Endothelial cell (in vitro differentiated cells): Measurements from ENCODE around the gene HAPLN2. TPM values are rescaled to one million over a fixed set of nuclear protein-coding genes. Genes with fewer than 3 reads are reported as not detected.

Experiments
- DNase-seq: peaks from one replicate; pipeline ENCODE4 v3.0.0; 2021; ENCODE audit warnings: low spot score
- H3K27ac Mint-ChIP-seq: one replicate; pipeline ENCODE4 v1.8.0; 2021; ENCODE audit warnings: mixed read lengths, inconsistent platforms; ENCODE audit not compliant: unreplicated experiment
- H3K27me3 Mint-ChIP-seq: one replicate; pipeline ENCODE4 v1.8.0; 2021; ENCODE audit warnings: mild to moderate bottlenecking, moderate library complexity, mixed read lengths, inconsistent platforms; ENCODE audit not compliant: unreplicated experiment
- H3K36me3 Mint-ChIP-seq: one replicate; pipeline ENCODE4 v1.8.0; 2021; ENCODE audit warnings: mild to moderate bottlenecking, low read depth, mixed read lengths, inconsistent platforms; ENCODE audit not compliant: unreplicated experiment
- H3K4me1 Mint-ChIP-seq: one replicate; pipeline ENCODE4 v1.8.0; 2021; ENCODE audit warnings: mild to moderate bottlenecking, mixed read lengths, inconsistent platforms; ENCODE audit not compliant: unreplicated experiment
- H3K4me3 Mint-ChIP-seq: one replicate; pipeline ENCODE4 v1.8.0; 2021; ENCODE audit warnings: mild to moderate bottlenecking, mixed read lengths, inconsistent platforms; ENCODE audit not compliant: unreplicated experiment
- H3K9me3 Mint-ChIP-seq: one replicate; pipeline ENCODE4 v1.8.0; 2021; ENCODE audit warnings: mixed read lengths, inconsistent platforms; ENCODE audit not compliant: unreplicated experiment
- total RNA-seq: library from RNA; stranded (reverse); fragmentation: NEBNext Ultra II Directional; extraction: Animal tissue kit (Norgen Biotek cat#: 25700); gene quantifications from one replicate; pipeline ENCODE4 v1.2.1, GENCODE V29; 2021; ENCODE audit not compliant: unreplicated experiment
- TF ChIP-seq, protein P1 (sequence below): fragments of 200-600 bp; sonication (generic); IDR thresholded peaks from one replicate; pipeline ENCODE4 v1.5.0; 2021; ENCODE audit warnings: antibody characterized with exemption; ENCODE audit not compliant: unreplicated experiment

HAPLN2 gene
- total RNA-seq, 1 donor from 2014 or later = 1.3 TPM

DNA sequence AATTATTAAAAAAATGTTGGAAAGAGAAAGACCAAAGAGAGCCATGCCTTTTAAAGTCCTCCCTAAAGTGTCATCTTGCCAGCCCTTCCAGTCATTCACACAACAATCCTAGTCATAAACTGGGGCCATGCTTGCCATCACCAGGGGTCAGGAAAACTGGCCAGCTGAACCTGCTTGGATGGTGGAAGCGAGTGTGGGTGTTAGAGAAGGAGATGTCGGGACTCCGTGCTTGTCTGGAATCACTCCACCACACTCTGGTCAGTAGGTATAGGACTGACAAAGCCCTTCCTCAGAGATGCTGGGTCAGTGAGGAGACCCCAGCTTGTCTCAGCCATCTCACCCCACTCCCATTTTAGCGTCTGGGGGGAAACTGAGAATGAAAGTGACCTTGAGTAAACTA lies 3.3 kb upstream of the HAPLN2 start:
- TF ChIP-seq, protein P1, sequence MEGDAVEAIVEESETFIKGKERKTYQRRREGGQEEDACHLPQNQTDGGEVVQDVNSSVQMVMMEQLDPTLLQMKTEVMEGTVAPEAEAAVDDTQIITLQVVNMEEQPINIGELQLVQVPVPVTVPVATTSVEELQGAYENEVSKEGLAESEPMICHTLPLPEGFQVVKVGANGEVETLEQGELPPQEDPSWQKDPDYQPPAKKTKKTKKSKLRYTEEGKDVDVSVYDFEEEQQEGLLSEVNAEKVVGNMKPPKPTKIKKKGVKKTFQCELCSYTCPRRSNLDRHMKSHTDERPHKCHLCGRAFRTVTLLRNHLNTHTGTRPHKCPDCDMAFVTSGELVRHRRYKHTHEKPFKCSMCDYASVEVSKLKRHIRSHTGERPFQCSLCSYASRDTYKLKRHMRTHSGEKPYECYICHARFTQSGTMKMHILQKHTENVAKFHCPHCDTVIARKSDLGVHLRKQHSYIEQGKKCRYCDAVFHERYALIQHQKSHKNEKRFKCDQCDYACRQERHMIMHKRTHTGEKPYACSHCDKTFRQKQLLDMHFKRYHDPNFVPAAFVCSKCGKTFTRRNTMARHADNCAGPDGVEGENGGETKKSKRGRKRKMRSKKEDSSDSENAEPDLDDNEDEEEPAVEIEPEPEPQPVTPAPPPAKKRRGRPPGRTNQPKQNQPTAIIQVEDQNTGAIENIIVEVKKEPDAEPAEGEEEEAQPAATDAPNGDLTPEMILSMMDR = no peak
- H3K27ac Mint-ChIP-seq = no peak overlapping the region
- H3K27me3 Mint-ChIP-seq = peaks cover 3% of the 10 kb centered on the region
- H3K4me3 Mint-ChIP-seq = no peak overlapping the region
- H3K9me3 Mint-ChIP-seq = no peaks in the 10 kb centered on the region
- no peak for DNase-seq
- no peaks in the 10 kb centered on the region for H3K36me3 Mint-ChIP-seq
- peaks cover 28% of the 10 kb centered on the region for H3K4me1 Mint-ChIP-seq

DNA sequence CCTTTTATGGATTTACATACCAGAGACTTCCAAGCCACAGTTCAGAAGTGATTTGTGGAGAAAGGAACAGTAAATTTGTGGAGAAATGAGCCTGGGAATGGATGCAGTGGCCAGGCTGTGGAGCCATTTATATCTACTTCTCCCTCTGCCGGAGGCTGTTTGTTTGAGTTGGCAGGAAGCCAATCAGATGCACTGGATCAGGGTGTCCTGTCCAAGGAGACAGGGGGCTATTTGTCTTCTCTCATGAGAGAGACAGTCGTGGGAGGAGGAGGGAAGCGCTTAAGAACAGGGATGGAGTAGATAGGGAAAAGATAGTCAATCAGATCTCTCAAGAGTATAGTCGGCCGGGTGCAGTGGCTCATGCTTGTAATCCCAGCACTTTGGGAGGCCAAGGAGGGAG lies 2.8 kb upstream of the HAPLN2 start:
- DNase-seq = peak; percentile 36
- TF ChIP-seq, protein P1 = no peak
- Mint-ChIP-seq H3K36me3 (no peaks in the 10 kb centered on the region), H3K9me3 (no peaks in the 10 kb centered on the region), H3K4me3 (no peak overlapping the region), H3K27ac (no peak overlapping the region), H3K27me3 (peaks cover 3% of the 10 kb centered on the region), H3K4me1 (peaks cover 28% of the 10 kb centered on the region)

DNA sequence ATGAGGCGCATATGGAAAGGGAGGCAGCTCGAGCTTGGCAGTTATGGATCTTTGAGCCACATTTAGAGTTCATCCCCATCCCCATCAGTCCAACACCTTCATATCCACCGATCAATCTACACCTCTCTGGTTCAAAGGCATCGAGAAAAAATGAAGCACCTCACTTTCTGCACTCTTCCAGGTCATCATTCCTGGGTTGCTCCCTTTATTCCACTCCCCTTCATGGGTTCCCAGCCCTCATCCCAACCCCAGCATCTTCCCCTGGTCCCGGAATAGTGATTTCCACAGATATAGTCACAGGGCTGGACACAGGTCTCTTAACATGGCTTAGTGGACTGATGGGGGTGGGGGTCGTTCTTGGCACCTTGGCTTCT lies 354 bp downstream of the HAPLN2 start:
- H3K9me3 Mint-ChIP-seq = no peaks in the 10 kb centered on the region
- peaks cover 26% of the 10 kb centered on the region for H3K4me1 Mint-ChIP-seq
- peaks cover 5% of the 10 kb centered on the region for H3K36me3 Mint-ChIP-seq
- H3K4me3 Mint-ChIP-seq = no peak overlapping the region
- TF ChIP-seq, protein P1 = no peak
- no peak overlapping the region for H3K27ac Mint-ChIP-seq
- DNase-seq = no peak
- peaks cover 9% of the 10 kb centered on the region for H3K27me3 Mint-ChIP-seq

DNA sequence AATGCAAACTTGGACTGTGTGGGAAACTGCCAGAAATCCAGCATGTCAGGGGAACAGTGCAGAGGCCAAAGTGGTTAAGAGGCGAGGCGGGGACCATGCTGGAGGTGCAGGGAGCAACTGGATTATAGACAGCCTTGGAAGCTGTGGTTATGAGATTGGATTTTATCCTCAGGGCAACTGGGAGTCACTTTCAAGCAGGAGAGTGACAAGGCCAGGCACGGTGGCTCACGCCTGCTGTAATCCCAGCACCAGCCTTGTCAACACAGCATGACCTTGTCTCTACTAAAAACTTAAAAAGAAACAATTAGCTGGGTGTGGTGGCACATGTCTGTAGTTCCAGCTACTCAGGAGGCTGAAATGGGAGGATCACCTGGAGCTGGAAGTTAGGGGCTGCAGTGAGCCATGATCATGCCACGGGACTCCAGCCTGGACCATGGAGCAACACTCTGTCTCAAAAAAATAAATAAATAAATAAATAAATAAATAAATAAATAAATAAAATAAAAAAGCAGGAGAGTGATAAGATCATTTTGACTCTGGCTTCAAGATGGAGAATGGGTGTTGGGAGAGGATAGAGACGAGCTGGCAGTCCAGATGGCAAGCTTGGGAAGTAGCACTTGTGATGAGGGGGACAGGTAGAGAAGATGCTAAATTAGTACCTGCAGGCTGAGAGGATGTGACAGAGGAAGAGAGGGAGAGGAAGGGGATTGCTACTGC lies 3.5 kb downstream of the HAPLN2 start:
- DNase-seq = no peak
- H3K27ac Mint-ChIP-seq = peak overlapping the region; percentile 3
- H3K4me1 Mint-ChIP-seq = peaks cover 24% of the 10 kb centered on the region
- TF ChIP-seq, protein P1 = no peak
- peaks cover 5% of the 10 kb centered on the region for H3K36me3 Mint-ChIP-seq
- peaks cover 12% of the 10 kb centered on the region for H3K27me3 Mint-ChIP-seq
- no peaks in the 10 kb centered on the region for H3K9me3 Mint-ChIP-seq
- H3K4me3 Mint-ChIP-seq = peak overlapping the region; percentile 86

DNA sequence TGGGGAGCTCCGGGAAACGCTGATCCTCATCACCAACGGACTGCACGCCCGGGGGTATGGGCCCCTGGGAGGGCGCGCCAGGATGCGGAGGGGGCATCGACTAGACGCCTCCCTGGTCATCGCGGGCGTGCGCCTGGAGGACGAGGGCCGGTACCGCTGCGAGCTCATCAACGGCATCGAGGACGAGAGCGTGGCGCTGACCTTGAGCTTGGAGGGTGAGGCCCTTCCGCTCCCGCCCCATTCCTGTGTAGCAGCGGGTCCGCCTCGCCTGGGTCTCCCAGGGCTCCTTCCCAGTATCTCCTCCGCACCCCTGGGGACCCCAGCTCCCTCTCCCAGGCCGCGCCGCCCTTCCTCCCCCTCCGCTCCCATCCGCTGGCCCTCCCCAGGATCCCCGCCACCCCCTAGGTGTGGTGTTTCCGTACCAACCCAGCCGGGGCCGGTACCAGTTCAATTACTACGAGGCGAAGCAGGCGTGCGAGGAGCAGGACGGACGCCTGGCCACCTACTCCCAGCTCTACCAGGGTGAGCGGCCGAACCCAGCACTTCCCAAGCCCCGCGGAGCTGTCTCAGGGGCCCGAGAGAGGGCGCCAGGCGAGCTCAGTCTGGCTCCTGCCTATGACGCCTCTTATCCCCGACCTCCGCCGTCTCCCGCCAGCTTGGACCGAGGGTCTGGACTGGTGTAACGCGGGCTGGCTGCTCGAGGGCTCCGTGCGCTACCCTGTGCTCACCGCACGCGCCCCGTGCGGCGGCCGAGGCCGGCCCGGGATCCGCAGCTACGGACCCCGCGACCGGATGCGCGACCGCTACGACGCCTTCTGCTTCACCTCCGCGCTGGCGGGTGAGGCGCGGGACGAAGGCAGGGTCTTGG lies 5.0 kb downstream of the HAPLN2 start:
- Mint-ChIP-seq H3K4me1 (peaks cover 19% of the 10 kb centered on the region), H3K27me3 (peaks cover 14% of the 10 kb centered on the region), H3K36me3 (peaks cover 5% of the 10 kb centered on the region), H3K9me3 (no peaks in the 10 kb centered on the region), H3K4me3 (no peak overlapping the region), H3K27ac (no peak overlapping the region)
- TF ChIP-seq, protein P1 = no peak
- DNase-seq = peak; percentile 69
